ENCODE measurements around the gene FAM107B.

The FAM107B gene

GRCh38 chr10:14527134-14527844, 247.4 kb downstream of the FAM107B start:
- no peak for DNase-seq

- no peak for DNase-seq
Measured at GRCh38 chr10:14526326-14526725, 248.4 kb downstream of the FAM107B start.

DNA sequence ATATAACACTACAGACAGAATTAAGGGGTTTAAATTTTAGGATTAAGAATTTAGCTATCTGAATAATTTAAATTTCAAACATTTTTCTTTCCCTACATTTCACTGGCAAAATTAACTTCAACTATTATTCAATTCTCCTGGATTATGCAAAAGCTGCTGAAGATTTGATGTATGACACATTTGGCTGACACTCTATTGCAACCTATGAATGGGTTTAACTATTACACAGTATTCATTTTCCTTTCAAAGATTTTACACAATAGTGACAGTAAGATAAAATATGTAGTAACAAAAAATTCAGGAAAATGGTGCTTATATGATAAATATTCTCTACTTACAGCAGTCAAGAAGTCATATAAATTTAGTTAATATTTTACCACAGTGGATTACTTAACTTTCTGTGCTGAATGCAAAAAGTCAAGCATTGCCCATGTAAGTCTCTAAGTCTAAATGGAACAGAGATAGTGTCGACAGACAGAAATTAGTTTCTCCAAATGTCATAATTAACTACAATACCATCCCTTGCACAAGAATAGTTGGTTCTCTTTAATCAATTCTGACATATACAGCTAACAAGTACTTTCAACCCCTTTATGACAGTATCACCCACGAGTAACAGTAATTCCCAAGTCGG, 249.9 kb downstream of the FAM107B start:
- no peak for DNase-seq

DNA sequence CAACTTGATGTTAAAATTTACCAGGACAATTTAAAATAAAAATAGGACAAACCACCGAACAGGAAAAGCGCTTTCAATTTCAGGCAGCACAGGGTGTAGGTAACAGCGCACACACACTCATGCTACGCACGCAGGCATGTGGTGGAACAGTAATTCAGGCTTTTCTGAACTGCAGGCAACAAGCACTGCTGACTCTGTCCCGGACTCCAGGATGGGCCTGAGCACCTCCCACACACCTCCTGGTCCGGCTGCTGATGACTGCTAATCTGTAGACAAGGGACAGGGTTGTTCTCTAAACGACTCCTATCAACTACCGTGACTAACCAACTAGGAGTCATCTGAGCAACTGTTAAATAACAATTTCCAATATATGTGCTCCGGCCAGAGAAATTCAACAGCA, 251.4 kb downstream of the FAM107B start:
- DNase-seq, result no peak

GRCh38 chr10:14519785-14520184, 254.9 kb downstream of the FAM107B start:
- no peak for DNase-seq

DNA sequence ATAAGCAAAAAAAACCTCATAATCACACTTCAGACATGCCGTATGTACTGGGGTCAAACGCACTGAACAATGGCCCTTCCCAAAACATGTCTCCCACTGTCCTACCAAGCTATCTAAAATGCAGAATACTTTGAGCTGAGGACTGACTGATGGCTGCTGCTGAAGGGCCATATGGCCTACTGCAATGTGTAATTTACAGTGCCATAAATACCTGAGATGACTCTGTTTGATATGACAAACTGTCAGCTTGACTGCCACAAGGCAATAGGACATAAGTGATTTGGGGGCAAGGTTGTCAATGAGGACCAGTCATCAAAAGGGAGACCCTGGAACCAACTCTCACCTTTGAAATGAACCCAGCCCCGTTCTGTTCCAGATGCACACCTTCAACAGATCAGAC, 256.5 kb downstream of the FAM107B start:
- no peak for DNase-seq

DNA sequence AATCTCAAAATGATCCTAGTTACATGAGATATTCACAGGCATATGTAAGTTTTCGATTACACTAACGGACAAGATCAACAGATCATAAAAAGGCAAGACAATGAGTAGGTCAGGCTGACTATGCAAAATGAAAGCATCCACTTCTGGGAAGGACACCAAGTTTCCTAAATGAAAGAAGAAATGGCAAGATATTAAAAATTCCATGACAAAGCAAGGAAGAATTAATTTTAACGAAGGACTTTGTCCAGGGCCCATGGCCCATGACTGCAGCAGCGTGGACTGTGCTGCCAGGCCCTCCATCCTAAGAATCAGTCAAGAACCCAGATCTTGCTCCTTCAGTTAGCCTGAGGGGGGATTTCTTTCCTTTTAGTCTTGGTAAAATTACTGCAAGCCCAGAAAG, 261.6 kb downstream of the FAM107B start:
- no peak for DNase-seq

DNA sequence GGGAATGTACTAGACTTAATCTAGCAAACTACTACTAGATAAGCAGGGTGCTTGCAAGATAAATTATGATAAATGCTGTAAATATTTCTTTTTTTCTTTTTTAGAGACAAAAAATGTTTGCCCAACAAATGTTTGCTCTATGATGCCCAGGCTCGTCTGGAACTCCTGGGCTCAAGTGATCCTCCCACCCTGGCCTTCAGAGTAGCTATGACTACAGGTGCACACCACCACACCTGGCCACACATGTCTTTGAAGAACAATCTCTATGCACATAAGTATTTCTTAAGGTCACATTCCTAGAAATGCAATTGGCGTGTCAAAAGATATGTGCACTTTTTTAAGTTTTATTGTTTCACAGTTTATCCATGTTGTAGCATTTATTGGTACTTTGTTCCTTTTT, 264.4 kb downstream of the FAM107B start:
- DNase-seq, result no peak

- DNase-seq, result no peak
Measured at GRCh38 chr10:14508725-14509124, 266.0 kb downstream of the FAM107B start.

DNA sequence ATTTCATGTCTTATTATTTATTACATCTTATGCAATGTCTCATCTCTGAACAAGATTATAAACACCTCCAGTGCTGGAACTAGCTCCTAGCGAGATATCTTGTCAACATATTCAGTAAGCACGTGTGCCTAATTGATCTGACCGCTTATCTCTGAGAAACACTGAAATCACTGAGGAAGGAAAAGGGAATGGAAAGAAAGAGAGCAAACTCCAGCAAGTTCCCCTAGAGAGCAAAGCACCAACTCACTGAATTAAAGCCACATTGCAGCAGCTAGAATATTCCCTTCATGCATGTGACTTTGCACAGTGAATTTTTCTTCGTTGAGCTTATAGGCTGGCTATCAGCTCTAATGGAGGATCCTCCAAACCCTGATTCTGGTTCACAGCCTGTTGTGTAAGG, 266.9 kb downstream of the FAM107B start:
- no peak for DNase-seq

- no peak for DNase-seq
Measured at GRCh38 chr10:14507176-14507575, 267.5 kb downstream of the FAM107B start.

DNA sequence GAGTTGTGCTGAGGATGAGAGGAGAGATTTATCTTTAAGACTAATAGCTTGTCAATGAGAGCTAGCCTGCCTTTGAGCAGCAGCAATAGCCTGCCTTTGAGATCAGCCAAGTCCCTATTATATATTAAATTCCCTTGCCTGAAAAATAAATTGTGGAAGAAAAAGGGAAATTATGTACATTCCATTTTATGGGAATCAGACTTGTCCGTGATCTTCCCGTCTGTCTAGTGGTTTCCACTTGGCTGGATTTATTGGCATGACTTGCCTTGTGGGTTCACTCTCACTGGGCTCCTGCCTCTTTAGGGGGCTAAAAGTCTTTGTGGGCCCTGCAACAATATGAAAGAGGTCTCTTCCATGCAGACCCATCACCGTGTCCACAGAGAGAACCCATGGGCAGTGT, 272.3 kb downstream of the FAM107B start:
- no peak for DNase-seq

DNA sequence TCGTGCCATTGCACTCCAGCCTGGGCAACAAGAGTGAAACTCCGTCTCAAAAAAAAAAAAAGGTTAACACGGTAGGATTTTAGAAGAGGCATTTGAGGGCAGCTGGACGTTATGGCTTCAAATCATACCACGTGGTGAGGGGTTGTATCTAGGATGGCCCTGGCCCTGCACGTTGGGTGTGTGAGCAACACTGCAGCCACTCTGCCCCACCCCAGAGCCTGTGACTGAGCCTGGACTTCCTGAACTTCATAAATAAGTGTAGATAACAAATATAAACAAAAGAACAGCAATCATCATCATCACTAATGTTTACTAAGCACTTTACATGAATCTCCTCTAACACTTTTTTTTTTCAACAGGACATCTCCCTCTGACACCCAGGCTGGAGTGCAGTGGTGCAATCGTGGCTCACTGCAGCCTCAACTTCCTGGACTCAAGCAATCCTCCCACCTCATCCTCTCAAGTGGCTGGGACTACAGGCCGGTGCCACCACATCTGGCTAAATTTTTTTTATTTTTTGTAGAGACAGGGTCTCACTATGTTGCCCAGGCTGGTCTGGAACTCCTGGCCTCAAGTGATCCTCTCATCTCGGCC, 274.4 kb downstream of the FAM107B start:
- no peak for DNase-seq

DNA sequence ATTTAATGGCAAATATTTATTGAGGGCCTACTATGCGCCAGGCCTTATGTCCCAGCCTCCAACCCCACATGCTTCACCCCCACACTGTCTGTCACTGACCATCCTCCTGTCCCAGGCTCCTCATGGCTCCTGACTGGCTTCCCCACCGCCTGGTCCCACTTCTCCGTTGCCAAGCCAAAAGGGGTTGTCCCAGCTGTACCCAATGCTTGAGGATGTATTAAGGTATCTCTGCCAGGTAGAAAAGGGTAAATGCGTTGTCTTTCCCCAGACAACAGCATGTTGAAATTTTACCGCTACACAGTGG, 275.1 kb downstream of the FAM107B start:
- no peak for DNase-seq

DNA sequence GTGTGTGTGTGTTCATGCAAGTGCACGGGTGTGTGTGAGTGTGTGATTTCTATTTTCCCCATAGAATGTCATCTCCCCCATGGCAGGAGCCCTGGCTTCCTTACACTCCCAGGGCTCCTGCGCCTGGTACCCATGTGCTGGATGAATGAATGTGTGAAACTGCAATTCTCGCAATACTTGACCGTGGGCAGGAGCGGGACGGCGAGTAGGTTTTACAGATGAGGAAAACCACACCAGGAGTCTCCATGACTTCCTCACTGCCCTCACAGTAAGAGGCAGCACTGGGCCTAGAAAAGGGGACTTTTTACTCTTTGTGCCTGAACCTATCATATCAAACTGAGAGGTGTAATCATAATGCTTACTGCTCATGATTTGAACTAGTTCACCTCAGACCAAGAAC, 276.4 kb downstream of the FAM107B start:
- DNase-seq, result no peak

DNA sequence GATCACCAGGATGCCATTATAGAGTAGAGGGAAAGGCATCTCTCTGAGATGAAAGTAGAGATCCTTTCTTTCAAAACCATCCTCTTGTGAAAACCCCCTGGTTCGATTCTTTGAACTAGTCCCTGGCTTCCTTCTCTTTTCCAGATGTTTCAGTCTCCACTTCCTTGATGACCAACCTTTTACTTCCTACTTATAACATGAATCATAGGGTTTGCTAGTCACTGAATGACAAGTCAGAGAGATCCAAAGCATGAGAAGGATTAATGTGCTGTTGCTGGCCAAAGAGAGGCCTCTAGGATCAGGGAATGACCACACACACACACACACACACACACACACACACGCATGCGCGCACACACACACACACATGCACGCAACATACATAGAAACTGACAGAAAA, 282.9 kb downstream of the FAM107B start:
- no peak for DNase-seq

GRCh38 chr10:14489522-14490177, 285.0 kb downstream of the FAM107B start:
- DNase-seq, result no peak

GRCh38 chr10:14487488-14487883, 287.2 kb downstream of the FAM107B start:
- DNase-seq, result no peak

DNA sequence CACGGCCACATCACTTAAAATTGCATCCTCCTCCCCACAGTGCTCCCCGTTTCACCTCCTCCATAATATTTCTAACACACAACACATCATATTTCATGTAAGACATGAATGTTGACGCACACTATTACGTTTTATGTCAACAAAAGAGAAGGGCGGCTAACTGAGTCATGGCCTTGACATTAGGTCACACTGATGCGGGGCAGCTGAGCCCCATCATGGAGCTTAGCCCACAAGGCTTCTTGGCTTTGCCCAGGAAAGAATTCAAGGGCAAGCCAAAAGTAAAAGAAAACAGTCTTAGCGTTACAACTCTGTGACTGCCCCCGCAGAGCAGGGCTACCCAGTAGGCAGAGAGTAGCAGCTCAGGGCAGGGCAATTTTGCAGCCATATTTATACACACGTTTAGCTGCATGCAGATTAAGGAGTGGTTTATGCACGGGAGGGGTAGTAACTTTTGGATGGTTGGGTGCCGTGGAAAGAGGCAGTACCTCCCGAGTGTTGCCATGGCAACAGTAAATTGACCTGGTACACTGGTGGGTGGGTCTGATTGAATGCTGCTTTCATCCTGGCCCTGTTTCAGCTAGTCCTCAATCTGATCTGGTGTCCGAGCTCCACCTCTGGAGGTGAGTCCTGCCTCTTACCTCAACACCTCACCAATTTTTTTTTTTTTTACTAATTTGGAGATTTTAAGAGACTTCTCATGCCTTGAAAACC, 287.8 kb downstream of the FAM107B start:
- no peak for DNase-seq

- DNase-seq, result no peak
Measured at GRCh38 chr10:14485986-14486385, 288.7 kb downstream of the FAM107B start.

- DNase-seq, result no peak
Measured at GRCh38 chr10:14483417-14483816, 291.3 kb downstream of the FAM107B start.

GRCh38 chr10:14481752-14482151, 292.9 kb downstream of the FAM107B start:
- DNase-seq, result no peak

GRCh38 chr10:14481014-14481413, 293.7 kb downstream of the FAM107B start:
- DNase-seq, result no peak

DNA sequence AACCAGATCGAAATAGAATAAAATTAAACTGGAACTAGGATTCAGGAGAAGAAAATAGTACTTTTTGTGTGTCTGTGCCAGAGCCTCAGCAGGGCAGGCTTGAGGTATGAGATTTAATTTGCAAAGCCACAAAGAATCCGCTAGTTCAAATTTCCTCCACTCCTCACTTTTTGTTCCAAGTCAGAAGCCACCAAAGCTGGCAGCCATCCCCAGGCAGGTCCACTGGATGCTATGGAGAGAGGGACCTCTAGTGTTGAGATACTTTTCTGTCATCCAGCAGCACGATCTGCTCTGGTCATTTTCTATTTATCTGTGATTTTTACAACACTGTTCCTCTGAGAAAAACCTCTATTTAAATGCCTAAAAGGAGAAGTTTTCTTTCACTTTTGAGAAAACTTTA, 296.1 kb downstream of the FAM107B start:
- peak; percentile 70 for DNase-seq
